WTC11 (cell line): ENCODE data around the gene PKIG.

ENCODE experiments used
- NR2C2 ChIP-seq: sonication (generic); formaldehyde crosslinking; IDR thresholded peaks from 2 replicates; pipeline ENCODE4 v1.8.0; 2022; ENCODE audit warnings: mild to moderate bottlenecking, missing genetic modification reagents
- TF ChIP-seq, protein P1 (sequence below): fragments of 200-600 bp; IDR thresholded peaks from 2 replicates; pipeline ENCODE4 v1.8.0; 2022; ENCODE audit warnings: antibody characterized with exemption

DNA sequence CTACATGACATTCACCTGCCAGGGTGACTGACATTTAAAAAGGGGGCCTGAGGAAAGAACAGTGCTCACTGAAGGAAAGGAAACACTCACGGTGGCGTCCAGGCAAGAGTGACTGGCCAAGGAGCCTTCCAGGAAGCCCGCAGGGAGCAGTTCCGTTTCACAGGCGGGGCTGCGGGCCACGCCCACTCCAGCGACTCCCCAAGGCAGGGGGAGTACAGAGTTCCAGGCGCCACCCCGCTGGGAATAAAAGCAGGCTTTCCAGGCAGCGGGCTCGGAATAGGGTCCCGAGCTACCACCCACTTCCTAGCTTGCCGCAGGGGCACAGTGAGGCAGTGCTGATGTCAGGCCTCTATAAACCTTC lies 34.2 kb downstream of the PKIG start:
- TF ChIP-seq, protein P1, sequence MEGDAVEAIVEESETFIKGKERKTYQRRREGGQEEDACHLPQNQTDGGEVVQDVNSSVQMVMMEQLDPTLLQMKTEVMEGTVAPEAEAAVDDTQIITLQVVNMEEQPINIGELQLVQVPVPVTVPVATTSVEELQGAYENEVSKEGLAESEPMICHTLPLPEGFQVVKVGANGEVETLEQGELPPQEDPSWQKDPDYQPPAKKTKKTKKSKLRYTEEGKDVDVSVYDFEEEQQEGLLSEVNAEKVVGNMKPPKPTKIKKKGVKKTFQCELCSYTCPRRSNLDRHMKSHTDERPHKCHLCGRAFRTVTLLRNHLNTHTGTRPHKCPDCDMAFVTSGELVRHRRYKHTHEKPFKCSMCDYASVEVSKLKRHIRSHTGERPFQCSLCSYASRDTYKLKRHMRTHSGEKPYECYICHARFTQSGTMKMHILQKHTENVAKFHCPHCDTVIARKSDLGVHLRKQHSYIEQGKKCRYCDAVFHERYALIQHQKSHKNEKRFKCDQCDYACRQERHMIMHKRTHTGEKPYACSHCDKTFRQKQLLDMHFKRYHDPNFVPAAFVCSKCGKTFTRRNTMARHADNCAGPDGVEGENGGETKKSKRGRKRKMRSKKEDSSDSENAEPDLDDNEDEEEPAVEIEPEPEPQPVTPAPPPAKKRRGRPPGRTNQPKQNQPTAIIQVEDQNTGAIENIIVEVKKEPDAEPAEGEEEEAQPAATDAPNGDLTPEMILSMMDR = no peak
- TF ChIP-seq NR2C2 (CRISPR knock-in tag) = no peak
